ENCODE results near the gene ANO2. TPM values are rescaled to one million over a fixed set of nuclear protein-coding genes. Genes with fewer than 3 reads are reported as not detected.
A peak's percentile ranks its signal among the peaks of the same experiment; 100 is the strongest.

The ANO2 gene
- total RNA-seq, 4 donors from 2014 or later, result 1.4 to 3.3 (median 2.7) TPM; not detected in 1

DNA sequence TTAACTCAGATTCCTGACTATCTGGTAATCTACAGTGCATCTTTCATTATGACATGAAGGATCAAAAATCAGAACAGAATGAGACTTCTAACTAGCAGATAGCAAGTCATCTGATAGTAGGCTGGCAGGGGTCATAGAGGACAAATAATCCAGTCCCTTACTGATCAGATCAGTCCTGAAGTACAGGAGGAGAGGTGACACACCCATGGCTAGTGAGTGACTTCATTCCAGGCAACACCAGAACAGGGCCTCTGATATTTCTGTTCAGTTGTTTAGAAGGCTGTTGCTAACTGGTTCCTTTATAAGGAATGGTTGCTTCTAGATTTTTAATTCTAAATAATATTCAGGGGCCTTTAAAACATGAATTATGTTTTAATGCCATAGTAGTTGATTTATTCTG is 291.0 kb downstream of the ANO2 start:
- Histone ChIP-seq H3K4me1 (peaks cover 0 to 8% (median 3%) of the 10 kb centered on the region in 4 donors), H3K27me3 (no peaks in the 10 kb centered on the region), H3K27ac (no peak overlapping the region), H3K36me3 (no peaks in the 10 kb centered on the region), H3K9me3 (no peaks in the 10 kb centered on the region), H3K4me3 (no peak overlapping the region)
- DNase-seq, result no peak
- in situ Hi-C loops (cut with MboI; ENCODE audit: low pct_ligation_motif_present in 1 of 4, low pct_unique_long_range_greater_than_20kb in 1 of 4, low sequenced_read_pairs in 3 of 4), result no loop called here
- intact Hi-C loops (cut with DNase I; ENCODE audit: low total_unique reads), result no loop called here
- TF ChIP-seq CTCF (IDR thresholded peaks at IDR 0.05) (no peak), POLR2A (IDR thresholded peaks at IDR 0.05) (no peak), POLR2AphosphoS5 (IDR thresholded peaks at IDR 0.05) (no peak), EP300 (IDR thresholded peaks at IDR 0.05; ENCODE audit: low read depth) (no peak)

DNA sequence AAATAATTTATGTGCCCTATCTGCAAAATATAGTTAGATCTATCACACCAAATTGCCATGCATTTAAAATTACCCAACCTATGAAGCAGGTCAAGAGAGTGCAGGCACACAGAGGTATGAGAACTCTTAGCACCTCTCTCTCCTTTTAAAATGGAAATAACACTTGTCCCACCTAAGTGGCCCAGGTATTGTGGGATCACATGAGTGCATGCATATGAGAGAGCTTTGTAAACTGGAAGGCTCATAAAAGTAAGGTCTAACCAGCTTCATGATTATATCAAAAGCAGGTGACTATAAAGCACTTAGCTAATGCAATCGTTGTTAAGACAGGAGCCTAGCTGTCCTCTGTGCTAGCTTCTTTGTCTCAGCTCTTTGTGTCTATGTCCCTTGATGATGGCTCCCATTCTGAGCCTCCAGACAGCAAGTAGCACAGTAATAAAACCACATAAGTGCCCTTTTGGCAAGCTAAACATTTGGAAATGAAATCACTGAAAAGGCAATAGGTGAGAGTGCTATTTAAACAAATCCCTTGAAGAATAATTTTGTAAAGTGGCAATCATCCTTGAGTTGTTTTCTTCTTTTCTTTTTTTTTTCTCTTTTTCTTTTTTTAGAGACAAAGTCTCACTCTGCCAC is 294.1 kb downstream of the ANO2 start:
- Histone ChIP-seq H3K4me3 (no peak overlapping the region), H3K9me3 (no peaks in the 10 kb centered on the region), H3K27ac (no peak overlapping the region), H3K27me3 (no peaks in the 10 kb centered on the region), H3K4me1 (peaks cover 0 to 8% (median 3%) of the 10 kb centered on the region in 4 donors), H3K36me3 (no peaks in the 10 kb centered on the region)
- in situ Hi-C loops (cut with MboI; ENCODE audit: low pct_ligation_motif_present in 1 of 4, low pct_unique_long_range_greater_than_20kb in 1 of 4, low sequenced_read_pairs in 3 of 4) (no loop called here), intact Hi-C loops (cut with DNase I; ENCODE audit: low total_unique reads) (no loop called here)
- no peak for TF ChIP-seq POLR2A (IDR thresholded peaks at IDR 0.05)
- TF ChIP-seq POLR2AphosphoS5 (IDR thresholded peaks at IDR 0.05), result no peak
- TF ChIP-seq CTCF (IDR thresholded peaks at IDR 0.05), result no peak
- TF ChIP-seq EP300 (IDR thresholded peaks at IDR 0.05; ENCODE audit: low read depth), result no peak
- DNase-seq, result no peak
- WGBS, 2 donors (ENCODE audit: low coverage in 1 of 2), result 14 to 27% methylated on average over 1 of the region's 1 CpG

GRCh38 chr12:5650281-5650680 is 294.8 kb downstream of the ANO2 start:
- Histone ChIP-seq H3K27me3 (no peaks in the 10 kb centered on the region), H3K4me1 (peaks cover 0 to 6% (median 1%) of the 10 kb centered on the region in 4 donors), H3K27ac (no peak overlapping the region), H3K9me3 (no peaks in the 10 kb centered on the region), H3K4me3 (no peak overlapping the region), H3K36me3 (no peaks in the 10 kb centered on the region)
- intact Hi-C loops (cut with DNase I; ENCODE audit: low total_unique reads), result no loop called here
- WGBS, 2 donors (ENCODE audit: low coverage in 1 of 2), result 53 to 69% methylated on average over 2 of the region's 2 CpGs
- DNase-seq, result no peak
- in situ Hi-C loops (cut with MboI; ENCODE audit: low pct_ligation_motif_present in 1 of 4, low pct_unique_long_range_greater_than_20kb in 1 of 4, low sequenced_read_pairs in 3 of 4), result no loop called here
- TF ChIP-seq POLR2AphosphoS5 (IDR thresholded peaks at IDR 0.05) (no peak), EP300 (IDR thresholded peaks at IDR 0.05; ENCODE audit: low read depth) (no peak), POLR2A (IDR thresholded peaks at IDR 0.05) (no peak), CTCF (IDR thresholded peaks at IDR 0.05) (no peak)

DNA sequence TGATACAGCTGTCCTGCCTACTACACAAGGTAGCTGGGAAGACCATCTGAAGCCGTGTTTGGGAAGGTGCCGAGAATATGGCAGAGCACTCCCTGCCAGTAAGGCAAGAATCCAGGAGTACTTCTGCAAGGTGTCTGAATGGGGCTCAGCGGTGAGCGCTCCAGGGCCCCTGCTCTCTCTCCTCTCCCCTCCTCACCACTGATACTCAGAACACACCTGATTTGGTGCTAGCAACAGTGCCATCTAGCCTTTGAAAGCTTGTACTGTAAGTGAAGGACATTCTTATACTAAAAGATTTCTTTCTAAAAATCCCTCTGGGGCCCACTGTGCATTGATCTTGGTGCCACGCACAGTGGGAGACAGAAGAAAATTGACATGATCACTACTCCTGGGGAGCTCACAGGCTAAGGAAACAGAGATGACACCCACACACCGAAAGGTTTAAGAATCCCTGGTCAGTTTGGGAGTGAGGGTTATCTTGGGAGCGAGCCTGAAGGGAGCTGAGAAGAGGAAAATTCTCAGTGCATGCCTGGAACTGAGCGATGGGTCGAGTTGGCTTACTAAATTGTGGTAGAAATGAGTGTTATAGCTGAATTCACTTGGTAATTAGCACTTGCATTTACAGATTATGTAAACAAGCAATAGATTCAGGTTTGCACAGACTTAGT is 296.2 kb downstream of the ANO2 start:
- H3K4me3 ChIP-seq, result no peak overlapping the region
- H3K9me3 ChIP-seq, result no peaks in the 10 kb centered on the region
- no peaks in the 10 kb centered on the region for H3K36me3 ChIP-seq
- 56% methylated on average over 9 of the region's 9 CpGs; no CpG with 5 or more reads in 1 of the 2 donors for WGBS, 2 donors (ENCODE audit: low coverage in 1 of 2)
- no peak overlapping the region for H3K27ac ChIP-seq
- TF ChIP-seq CTCF (IDR thresholded peaks at IDR 0.05) (peak; percentile 39 to 46 (median 45)), EP300 (IDR thresholded peaks at IDR 0.05; ENCODE audit: low read depth) (no peak), POLR2AphosphoS5 (IDR thresholded peaks at IDR 0.05) (no peak), POLR2A (IDR thresholded peaks at IDR 0.05) (no peak)
- in situ Hi-C loops (cut with MboI; ENCODE audit: low pct_ligation_motif_present in 1 of 4, low pct_unique_long_range_greater_than_20kb in 1 of 4, low sequenced_read_pairs in 3 of 4), result no loop called here
- DNase-seq, result no peak
- no peaks in the 10 kb centered on the region for H3K4me1 ChIP-seq
- intact Hi-C loops (cut with DNase I; ENCODE audit: low total_unique reads), result no loop called here
- no peaks in the 10 kb centered on the region for H3K27me3 ChIP-seq

Data from transverse colon (tissue), 4 donors.